ENCODE data around the gene SLC35A3. TPM values are rescaled to one million over a fixed set of nuclear protein-coding genes. Genes with fewer than 3 reads are reported as not detected.

SLC35A3 gene
- total and polyA plus RNA-seq, 10 of the 15 experiments (the other 5 are each of a cell fraction or from before 2014, with no cell fraction given), result 3.6 to 24.3 (median 15.4) TPM

DNA sequence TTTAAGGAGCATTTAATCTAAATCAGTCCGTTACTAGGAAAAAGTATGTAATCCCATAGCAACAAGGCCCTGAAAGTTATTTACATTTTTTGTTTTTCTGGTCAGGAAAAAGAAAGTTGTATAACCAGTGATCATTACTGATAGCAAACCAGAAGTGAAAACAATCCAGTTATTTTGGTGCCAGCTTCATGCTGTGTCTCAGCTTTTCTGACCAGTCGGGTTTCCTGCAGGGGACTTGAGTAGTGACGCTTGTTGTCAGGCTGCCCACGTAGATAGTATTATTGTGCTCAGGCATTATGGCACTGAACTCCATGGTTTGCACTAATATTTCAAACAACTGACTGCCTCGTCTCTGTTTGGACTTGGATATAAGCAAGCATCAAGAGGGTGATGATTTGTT is 107.7 kb downstream of the SLC35A3 start (continued):
- TF ChIP-seq, protein P1, sequence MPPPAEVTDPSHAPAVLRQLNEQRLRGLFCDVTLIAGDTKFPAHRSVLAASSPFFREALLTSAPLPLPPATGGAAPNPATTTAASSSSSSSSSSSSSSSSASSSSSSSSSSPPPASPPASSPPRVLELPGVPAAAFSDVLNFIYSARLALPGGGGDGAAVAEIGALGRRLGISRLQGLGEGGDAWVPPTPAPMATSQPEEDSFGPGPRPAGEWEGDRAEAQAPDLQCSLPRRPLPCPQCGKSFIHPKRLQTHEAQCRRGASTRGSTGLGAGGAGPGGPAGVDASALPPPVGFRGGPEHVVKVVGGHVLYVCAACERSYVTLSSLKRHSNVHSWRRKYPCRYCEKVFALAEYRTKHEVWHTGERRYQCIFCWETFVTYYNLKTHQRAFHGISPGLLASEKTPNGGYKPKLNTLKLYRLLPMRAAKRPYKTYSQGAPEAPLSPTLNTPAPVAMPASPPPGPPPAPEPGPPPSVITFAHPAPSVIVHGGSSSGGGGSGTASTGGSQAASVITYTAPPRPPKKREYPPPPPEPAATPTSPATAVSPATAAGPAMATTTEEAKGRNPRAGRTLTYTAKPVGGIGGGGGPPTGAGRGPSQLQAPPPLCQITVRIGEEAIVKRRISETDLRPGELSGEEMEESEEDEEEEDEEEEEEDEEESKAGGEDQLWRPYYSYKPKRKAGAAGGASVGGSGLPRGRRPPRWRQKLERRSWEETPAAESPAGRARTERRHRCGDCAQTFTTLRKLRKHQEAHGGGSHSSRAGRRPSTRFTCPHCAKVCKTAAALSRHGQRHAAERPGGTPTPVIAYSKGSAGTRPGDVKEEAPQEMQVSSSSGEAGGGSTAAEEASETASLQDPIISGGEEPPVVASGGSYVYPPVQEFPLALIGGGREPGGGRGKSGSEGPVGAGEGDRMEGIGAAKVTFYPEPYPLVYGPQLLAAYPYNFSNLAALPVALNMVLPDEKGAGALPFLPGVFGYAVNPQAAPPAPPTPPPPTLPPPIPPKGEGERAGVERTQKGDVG (CRISPR knock-in tag; IDR thresholded peaks at IDR 0.05), result no peak
- TF ChIP-seq ZNF274 (IDR thresholded peaks at IDR 0.05; ENCODE audit: insufficient read depth, insufficient read length) (no peak), TCF12 (IDR thresholded peaks at IDR 0.05; ENCODE audit: low read depth, low read length) (no peak), ZNF207 (IDR thresholded peaks at IDR 0.05; ENCODE audit: borderline replicate concordance) (no peak), ZSCAN29 (IDR thresholded peaks at IDR 0.05) (no peak), CREB1 (IDR thresholded peaks at IDR 0.05; ENCODE audit: low read depth) (peak; percentile 88), SIX5 (IDR thresholded peaks at IDR 0.05; ENCODE audit: low read depth, low read length, severe bottlenecking) (no peak), POU2F2 (IDR thresholded peaks at IDR 0.05; ENCODE audit: borderline replicate concordance, low read depth, low read length) (0 out of 3 replicates have a peak, but pooled peaks have one; percentile 17), IKZF2 (IDR thresholded peaks at IDR 0.05) (peak; percentile 19 to 22; a peak in 1 of 4 replicates), FOXK2 (IDR thresholded peaks at IDR 0.05) (no peak), POLR2AphosphoS2 (IDR thresholded peaks at IDR 0.05; ENCODE audit: low read depth, low read length) (no peak)
- TF ChIP-seq, protein P2, sequence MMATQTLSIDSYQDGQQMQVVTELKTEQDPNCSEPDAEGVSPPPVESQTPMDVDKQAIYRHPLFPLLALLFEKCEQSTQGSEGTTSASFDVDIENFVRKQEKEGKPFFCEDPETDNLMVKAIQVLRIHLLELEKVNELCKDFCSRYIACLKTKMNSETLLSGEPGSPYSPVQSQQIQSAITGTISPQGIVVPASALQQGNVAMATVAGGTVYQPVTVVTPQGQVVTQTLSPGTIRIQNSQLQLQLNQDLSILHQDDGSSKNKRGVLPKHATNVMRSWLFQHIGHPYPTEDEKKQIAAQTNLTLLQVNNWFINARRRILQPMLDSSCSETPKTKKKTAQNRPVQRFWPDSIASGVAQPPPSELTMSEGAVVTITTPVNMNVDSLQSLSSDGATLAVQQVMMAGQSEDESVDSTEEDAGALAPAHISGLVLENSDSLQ (IDR thresholded peaks at IDR 0.05), result no peak
- TF ChIP-seq, protein P3, sequence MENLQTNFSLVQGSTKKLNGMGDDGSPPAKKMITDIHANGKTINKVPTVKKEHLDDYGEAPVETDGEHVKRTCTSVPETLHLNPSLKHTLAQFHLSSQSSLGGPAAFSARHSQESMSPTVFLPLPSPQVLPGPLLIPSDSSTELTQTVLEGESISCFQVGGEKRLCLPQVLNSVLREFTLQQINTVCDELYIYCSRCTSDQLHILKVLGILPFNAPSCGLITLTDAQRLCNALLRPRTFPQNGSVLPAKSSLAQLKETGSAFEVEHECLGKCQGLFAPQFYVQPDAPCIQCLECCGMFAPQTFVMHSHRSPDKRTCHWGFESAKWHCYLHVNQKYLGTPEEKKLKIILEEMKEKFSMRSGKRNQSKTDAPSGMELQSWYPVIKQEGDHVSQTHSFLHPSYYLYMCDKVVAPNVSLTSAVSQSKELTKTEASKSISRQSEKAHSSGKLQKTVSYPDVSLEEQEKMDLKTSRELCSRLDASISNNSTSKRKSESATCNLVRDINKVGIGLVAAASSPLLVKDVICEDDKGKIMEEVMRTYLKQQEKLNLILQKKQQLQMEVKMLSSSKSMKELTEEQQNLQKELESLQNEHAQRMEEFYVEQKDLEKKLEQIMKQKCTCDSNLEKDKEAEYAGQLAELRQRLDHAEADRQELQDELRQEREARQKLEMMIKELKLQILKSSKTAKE (IDR thresholded peaks at IDR 0.05; ENCODE audit: low read depth, poor library complexity, severe bottlenecking), result no peak
- TF ChIP-seq, protein P4, sequence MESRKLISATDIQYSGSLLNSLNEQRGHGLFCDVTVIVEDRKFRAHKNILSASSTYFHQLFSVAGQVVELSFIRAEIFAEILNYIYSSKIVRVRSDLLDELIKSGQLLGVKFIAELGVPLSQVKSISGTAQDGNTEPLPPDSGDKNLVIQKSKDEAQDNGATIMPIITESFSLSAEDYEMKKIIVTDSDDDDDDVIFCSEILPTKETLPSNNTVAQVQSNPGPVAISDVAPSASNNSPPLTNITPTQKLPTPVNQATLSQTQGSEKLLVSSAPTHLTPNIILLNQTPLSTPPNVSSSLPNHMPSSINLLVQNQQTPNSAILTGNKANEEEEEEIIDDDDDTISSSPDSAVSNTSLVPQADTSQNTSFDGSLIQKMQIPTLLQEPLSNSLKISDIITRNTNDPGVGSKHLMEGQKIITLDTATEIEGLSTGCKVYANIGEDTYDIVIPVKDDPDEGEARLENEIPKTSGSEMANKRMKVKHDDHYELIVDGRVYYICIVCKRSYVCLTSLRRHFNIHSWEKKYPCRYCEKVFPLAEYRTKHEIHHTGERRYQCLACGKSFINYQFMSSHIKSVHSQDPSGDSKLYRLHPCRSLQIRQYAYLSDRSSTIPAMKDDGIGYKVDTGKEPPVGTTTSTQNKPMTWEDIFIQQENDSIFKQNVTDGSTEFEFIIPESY (IDR thresholded peaks at IDR 0.05), result no peak
- TF ChIP-seq, protein P5, sequence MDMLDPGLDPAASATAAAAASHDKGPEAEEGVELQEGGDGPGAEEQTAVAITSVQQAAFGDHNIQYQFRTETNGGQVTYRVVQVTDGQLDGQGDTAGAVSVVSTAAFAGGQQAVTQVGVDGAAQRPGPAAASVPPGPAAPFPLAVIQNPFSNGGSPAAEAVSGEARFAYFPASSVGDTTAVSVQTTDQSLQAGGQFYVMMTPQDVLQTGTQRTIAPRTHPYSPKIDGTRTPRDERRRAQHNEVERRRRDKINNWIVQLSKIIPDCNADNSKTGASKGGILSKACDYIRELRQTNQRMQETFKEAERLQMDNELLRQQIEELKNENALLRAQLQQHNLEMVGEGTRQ (IDR thresholded peaks at IDR 0.05; ENCODE audit: borderline replicate concordance, low read depth, low read length), result no peak
- TF ChIP-seq, protein P6, sequence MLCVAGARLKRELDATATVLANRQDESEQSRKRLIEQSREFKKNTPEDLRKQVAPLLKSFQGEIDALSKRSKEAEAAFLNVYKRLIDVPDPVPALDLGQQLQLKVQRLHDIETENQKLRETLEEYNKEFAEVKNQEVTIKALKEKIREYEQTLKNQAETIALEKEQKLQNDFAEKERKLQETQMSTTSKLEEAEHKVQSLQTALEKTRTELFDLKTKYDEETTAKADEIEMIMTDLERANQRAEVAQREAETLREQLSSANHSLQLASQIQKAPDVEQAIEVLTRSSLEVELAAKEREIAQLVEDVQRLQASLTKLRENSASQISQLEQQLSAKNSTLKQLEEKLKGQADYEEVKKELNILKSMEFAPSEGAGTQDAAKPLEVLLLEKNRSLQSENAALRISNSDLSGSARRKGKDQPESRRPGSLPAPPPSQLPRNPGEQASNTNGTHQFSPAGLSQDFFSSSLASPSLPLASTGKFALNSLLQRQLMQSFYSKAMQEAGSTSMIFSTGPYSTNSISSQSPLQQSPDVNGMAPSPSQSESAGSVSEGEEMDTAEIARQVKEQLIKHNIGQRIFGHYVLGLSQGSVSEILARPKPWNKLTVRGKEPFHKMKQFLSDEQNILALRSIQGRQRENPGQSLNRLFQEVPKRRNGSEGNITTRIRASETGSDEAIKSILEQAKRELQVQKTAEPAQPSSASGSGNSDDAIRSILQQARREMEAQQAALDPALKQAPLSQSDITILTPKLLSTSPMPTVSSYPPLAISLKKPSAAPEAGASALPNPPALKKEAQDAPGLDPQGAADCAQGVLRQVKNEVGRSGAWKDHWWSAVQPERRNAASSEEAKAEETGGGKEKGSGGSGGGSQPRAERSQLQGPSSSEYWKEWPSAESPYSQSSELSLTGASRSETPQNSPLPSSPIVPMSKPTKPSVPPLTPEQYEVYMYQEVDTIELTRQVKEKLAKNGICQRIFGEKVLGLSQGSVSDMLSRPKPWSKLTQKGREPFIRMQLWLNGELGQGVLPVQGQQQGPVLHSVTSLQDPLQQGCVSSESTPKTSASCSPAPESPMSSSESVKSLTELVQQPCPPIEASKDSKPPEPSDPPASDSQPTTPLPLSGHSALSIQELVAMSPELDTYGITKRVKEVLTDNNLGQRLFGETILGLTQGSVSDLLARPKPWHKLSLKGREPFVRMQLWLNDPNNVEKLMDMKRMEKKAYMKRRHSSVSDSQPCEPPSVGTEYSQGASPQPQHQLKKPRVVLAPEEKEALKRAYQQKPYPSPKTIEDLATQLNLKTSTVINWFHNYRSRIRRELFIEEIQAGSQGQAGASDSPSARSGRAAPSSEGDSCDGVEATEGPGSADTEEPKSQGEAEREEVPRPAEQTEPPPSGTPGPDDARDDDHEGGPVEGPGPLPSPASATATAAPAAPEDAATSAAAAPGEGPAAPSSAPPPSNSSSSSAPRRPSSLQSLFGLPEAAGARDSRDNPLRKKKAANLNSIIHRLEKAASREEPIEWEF (IDR thresholded peaks at IDR 0.05; ENCODE audit: insufficient replicate concordance, low read depth, low read length), result no peak
